GM19099 (cell line): ENCODE measurements around the gene RFC3.

Source experiments
- POLR2A ChIP-seq: IDR thresholded peaks from 3 replicates; pipeline ENCODE4 v1.6.1; 2011; ENCODE audit warnings: low read depth; ENCODE audit not compliant: insufficient read length; ENCODE audit errors: extremely low read depth

RFC3 gene

GRCh38 chr13:33817901-33818706, at the start of gene RFC3:
Gene RFC3 (plus strand): TSS chr13:33818149. CDS start chr13:33818179, 30 bp downstream.
- TF ChIP-seq POLR2A, result peak; percentile 78

DNA sequence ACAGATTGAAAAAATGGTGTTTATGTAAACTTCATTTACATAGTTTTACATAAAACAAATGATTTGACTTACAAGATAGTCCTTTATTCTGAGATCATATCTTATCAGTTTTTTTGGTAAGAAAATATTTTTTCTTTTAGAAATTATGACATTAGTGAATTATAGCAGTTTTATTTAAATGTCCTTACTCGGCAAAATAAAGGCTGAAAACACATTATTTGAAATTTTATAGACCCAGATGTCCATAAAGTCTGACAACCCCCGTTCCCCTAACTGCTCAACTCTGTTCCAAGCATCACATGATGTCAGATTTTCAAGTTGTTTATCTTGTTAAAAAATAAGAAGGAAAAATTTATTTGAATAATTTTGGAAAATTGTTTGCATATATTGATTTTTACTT, 46.7 kb upstream of the RFC3 start:
- no peak for TF ChIP-seq POLR2A

- TF ChIP-seq POLR2A, result no peak
Observed at GRCh38 chr13:33773790-33774462, 44.0 kb upstream of the RFC3 start.

DNA sequence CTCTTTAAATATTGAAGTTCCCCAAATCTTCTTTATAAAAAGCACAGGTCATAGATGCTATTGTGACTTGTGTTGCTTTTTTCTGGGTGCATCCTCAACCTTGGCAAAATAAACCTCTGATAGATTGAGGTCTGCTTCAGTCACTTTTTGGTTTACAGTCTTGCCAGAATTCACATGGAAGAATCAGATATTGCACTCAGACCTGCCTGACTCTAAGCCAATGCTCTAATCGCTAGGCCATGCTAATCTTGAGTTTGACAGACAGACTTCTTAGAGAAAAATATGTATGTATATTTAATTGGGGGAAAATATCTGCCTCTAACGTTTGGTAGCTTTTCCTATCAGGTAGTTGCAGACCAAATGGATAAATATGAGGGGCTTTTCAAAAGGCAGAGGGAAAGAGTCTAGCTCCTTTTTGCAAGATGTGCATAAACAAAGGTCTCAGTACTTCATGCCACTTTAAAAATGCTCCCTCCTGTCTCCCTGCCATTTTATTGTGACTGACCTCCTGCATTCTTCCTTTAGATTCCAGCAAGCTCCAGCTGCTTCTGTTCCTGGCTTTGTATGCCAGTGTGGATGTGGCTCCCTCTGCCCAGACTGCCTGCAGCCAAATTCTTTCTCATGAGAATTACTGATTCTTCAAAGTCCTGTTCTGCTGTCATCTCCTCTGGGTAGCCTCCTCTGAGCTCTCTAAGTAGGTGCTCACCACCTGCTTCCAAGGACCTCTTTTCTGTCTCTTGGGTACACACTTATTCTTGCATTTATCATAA, 42.4 kb upstream of the RFC3 start:
- no peak for TF ChIP-seq POLR2A

- no peak for TF ChIP-seq POLR2A
Observed at GRCh38 chr13:33776239-33776881, 41.6 kb upstream of the RFC3 start.

DNA sequence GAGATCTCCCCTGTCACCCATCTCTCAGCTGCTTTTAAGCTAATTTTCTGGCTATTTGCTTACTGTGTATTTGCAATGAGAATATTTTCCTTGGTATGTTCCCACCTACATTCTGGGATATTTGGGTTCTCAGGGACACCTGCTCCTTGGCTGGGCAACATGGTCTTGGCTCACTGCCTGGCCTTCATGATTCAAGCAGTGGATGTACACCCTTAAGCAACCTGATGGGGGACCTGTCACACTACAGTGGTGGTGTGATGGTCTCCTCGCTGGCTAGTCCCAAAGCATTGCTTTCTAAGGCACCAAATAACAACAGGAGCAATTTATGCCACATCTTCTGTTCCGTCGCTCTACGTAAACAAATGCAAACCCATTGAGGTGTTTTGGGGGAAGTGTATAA, 35.3 kb upstream of the RFC3 start:
- TF ChIP-seq POLR2A, result no peak

DNA sequence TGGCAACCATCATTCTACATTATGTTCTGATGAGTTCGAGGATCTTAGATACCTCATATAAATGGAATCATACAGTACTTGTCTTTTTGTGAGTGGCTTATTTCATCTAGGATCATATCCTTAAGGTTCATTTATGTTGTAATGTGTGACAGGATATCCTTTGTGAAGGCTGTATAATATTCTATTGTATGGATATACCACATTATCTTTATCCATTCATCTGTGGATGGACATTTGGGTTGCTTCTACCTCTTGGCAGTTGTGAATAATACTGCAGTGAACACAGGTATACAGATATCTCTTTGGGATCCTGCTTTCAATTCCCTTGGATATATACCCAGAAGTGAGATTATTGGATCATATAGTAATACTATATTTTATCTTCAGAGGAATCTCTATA, 33.2 kb upstream of the RFC3 start:
- TF ChIP-seq POLR2A, result no peak

DNA sequence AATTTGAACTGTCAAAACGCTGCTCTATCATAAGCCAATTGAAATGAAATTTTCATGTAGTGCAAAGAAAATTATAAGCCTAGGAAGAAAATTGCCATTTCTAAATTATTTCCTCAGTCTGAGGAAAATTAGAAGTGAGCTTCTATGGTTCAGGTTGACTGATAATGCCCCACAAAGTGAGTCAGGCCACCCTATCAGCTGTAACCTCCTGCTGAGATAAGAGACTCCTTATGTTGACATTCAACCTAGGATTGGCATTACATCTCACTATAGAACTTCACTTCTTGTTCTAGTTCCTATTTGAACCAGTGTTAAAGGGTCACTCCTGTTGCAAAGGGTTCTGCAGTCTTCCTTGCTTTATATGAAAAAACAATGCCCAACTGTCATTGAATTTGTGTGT, 32.6 kb upstream of the RFC3 start:
- no peak for TF ChIP-seq POLR2A

DNA sequence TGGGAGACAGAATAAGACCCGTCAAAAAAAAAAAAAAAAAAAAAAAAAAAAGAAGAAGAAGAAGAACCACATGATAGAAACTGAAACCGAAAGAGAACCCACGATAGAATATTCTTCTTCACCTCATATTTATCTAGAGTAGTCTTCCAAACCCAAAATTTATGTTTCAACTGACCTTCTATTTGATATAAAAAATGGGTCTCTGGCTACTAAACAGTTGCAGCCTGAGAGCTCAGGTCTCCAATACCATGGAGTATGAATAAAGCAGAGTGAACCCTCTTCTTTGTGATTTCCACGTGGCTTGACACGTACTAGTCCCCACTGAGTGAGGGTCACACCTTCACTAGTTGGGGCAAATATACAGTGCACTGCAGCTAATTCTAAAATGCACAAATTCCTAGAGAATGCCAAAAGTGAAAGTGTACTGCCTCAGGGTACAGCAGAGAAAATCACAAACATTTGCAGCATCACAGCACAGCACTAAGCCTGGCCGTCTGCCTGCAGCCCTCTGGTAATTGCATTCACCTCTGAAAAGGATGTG, 30.8 kb upstream of the RFC3 start:
- TF ChIP-seq POLR2A, result no peak

DNA sequence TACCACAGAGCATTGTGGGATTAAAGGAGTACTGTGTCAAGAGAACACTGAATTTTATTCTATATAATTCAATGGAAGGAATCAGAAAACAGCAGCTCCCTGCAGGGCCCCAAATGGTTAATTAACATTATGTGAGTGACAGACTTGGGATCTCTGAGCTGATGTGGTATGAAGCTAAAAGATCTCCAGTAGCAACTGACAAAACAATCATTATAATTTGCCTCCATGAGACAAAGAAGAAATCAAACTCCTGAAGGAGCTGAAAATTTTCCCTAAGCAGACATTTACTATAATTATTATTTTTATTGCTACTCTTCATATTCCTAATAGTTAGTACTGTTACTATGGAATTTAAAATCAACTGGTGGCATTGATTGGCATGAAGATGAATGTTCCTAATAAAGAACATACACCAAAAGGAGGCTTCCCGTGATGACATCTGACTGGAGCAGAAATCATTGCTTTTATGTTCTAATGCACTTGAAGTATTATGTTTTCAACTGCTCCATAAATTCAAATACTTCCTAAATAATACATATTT, 28.8 kb upstream of the RFC3 start:
- TF ChIP-seq POLR2A, result no peak

- no peak for TF ChIP-seq POLR2A
Observed at GRCh38 chr13:33789739-33790138, 28.2 kb upstream of the RFC3 start.

DNA sequence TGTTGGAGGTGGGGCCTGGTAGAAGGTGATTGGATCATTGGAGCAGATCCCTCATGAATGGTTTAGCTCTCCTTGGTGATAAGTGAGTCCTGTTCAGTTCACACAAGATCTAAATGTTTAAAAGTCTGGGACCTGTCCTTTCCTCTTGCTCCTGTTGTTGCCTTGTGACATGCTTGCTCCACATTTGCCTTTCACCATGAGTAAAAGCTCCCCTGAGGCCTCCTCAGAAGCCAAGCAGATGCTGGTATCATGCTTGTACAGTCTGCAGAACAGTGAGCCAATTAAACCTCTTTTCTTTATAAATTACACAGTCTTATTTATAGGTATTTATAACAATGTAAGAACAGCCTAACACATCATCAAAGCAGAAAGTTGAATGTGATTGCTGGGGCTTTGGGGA, 24.2 kb upstream of the RFC3 start:
- no peak for TF ChIP-seq POLR2A

GRCh38 chr13:33794576-33794975, 23.4 kb upstream of the RFC3 start:
- no peak for TF ChIP-seq POLR2A

- TF ChIP-seq POLR2A, result no peak
Observed at GRCh38 chr13:33796095-33796494, 21.9 kb upstream of the RFC3 start.

GRCh38 chr13:33797622-33798021, 20.3 kb upstream of the RFC3 start:
- TF ChIP-seq POLR2A, result no peak
